ENCODE measurements around the gene USH1C.

DNA sequence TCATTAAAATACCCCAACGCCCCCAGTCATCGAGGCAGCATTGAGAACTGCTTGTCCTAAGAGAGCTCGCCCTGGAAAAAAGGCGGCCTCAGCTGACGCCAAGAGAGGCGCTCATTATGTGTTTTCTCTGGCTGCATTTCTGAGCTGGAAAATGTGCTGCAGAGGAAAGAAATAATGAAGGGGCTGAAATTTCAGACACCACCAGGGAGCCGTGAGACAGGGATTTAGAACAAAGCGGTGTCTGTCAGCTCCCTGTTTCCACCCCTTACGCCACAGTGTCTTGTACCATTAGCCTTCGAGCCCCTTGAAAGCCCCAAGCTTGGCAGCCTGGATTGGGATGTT lies 14.4 kb downstream of the USH1C start:
- TF ChIP-seq FOS (IDR thresholded peaks at IDR 0.05; ENCODE audit: low read depth, low read length) (no peak), RCOR1 (IDR thresholded peaks at IDR 0.05; ENCODE audit: insufficient replicate concordance, low read length) (no peak), POLR2A (IDR thresholded peaks at IDR 0.05; ENCODE audit: low read depth, low read length) (no peak), RAD21 (IDR thresholded peaks at IDR 0.05; ENCODE audit: low read length) (no peak), CEBPB (IDR thresholded peaks at IDR 0.05; ENCODE audit: low read depth, low read length) (no peak), RFX5 (IDR thresholded peaks at IDR 0.05; ENCODE audit: low read depth, low read length) (no peak), SMC3 (IDR thresholded peaks at IDR 0.05; ENCODE audit: low read depth, low read length) (no peak), MXI1 (IDR thresholded peaks at IDR 0.05; ENCODE audit: borderline replicate concordance, low read depth, low read length) (no peak), CHD1 (IDR thresholded peaks at IDR 0.05; ENCODE audit: low read depth, low read length) (no peak), MAFK (IDR thresholded peaks at IDR 0.05; ENCODE audit: low read depth, low read length) (no peak)
- TF ChIP-seq, protein P1, sequence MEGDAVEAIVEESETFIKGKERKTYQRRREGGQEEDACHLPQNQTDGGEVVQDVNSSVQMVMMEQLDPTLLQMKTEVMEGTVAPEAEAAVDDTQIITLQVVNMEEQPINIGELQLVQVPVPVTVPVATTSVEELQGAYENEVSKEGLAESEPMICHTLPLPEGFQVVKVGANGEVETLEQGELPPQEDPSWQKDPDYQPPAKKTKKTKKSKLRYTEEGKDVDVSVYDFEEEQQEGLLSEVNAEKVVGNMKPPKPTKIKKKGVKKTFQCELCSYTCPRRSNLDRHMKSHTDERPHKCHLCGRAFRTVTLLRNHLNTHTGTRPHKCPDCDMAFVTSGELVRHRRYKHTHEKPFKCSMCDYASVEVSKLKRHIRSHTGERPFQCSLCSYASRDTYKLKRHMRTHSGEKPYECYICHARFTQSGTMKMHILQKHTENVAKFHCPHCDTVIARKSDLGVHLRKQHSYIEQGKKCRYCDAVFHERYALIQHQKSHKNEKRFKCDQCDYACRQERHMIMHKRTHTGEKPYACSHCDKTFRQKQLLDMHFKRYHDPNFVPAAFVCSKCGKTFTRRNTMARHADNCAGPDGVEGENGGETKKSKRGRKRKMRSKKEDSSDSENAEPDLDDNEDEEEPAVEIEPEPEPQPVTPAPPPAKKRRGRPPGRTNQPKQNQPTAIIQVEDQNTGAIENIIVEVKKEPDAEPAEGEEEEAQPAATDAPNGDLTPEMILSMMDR (conservative IDR thresholded peaks at IDR 0.05; ENCODE audit: low read depth, low read length): no peak
- TF ChIP-seq, protein P2, sequence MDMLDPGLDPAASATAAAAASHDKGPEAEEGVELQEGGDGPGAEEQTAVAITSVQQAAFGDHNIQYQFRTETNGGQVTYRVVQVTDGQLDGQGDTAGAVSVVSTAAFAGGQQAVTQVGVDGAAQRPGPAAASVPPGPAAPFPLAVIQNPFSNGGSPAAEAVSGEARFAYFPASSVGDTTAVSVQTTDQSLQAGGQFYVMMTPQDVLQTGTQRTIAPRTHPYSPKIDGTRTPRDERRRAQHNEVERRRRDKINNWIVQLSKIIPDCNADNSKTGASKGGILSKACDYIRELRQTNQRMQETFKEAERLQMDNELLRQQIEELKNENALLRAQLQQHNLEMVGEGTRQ (IDR thresholded peaks at IDR 0.05; ENCODE audit: low read depth, low read length): no peak

Data from IMR-90 (cell line).